AG04450 (cell line): ENCODE data around the gene TMEM52. TPM values are rescaled to one million over a fixed set of nuclear protein-coding genes. Genes with fewer than 3 reads are reported as not detected.
"Not testable (repeated sequence)": the region's sequence is repeated elsewhere in the genome, so short reads cannot be mapped to it uniquely, and the experiment has no call there.

Experiments
- CTCF ChIA-PET: fragments of 300-600, 350-600 bp; formaldehyde crosslinking; extraction: SDS; loops from one replicate; lab custom pipeline; 2022; ENCODE audit warnings: antibody characterized with exemption, inconsistent platforms; lab: Charles Lee
- POLR2A ChIA-PET: fragments of 350-600 bp; formaldehyde crosslinking; extraction: SDS; loops from one replicate; lab custom pipeline; 2021; ENCODE audit warnings: antibody characterized with exemption, inconsistent platforms; lab: Yijun Ruan, JAX
- DNase-seq: peaks from one replicate; pipeline ENCODE4 v3.0.0-alpha.2; 2011; ENCODE audit warnings: low read depth, low spot score
- H3K27ac ChIP-seq: one replicate; pipeline ENCODE4 v1.5.1; 2012; ENCODE audit warnings: low read depth, low read length, control low read depth
- H3K27me3 ChIP-seq: one replicate; pipeline ENCODE4 v1.6.0; 2012; ENCODE audit warnings: low read length; ENCODE audit not compliant: control insufficient read depth, insufficient read depth
- H3K4me3 ChIP-seq: 2 replicates; pipeline ENCODE4 v1.5.1; 2011; ENCODE audit warnings: mild to moderate bottlenecking, low read depth, low read length, control low read depth
- H3K9me3 ChIP-seq: 2 replicates; pipeline ENCODE4 v1.5.1; 2012; ENCODE audit warnings: low read length; ENCODE audit not compliant: control insufficient read depth, insufficient read depth
- CTCF ChIP-seq: IDR thresholded peaks from 2 replicates; pipeline ENCODE4 v1.5.1; 2011; ENCODE audit warnings: low read depth, low read length, control low read depth, inconsistent platforms
- polyA plus RNA-seq: library from polyadenylated mRNA; depleted of rRNA; stranded (reverse); fragments of >200 nt; gene quantifications from 2 replicates; pipeline ENCODE4 v1.2.3, GENCODE V29; 2011

TMEM52 gene
- polyA plus RNA-seq, 1 experiment: 0.30 TPM

GRCh38 chr1:1938276-1938573 lies 19.1 kb upstream of the TMEM52 start:
- peaks cover 6% of the 10 kb centered on the region for H3K27me3 ChIP-seq
- TF ChIP-seq CTCF: no peak
- peaks cover 23% of the 10 kb centered on the region for H3K9me3 ChIP-seq
- H3K4me3 ChIP-seq: no peak overlapping the region
- ChIA-PET CTCF (no interaction called here), POLR2A (no interaction called here)
- DNase-seq: no peak
- no peak overlapping the region for H3K27ac ChIP-seq

- H3K4me3 ChIP-seq: no peak overlapping the region
- peaks cover 6% of the 10 kb centered on the region for H3K27me3 ChIP-seq
- no peak for DNase-seq
- CTCF ChIA-PET: no interaction called here
- no peak for TF ChIP-seq CTCF
- POLR2A ChIA-PET: no interaction called here
- no peak overlapping the region for H3K27ac ChIP-seq
- H3K9me3 ChIP-seq: peaks cover 23% of the 10 kb centered on the region
These were observed 18.6 kb upstream of the TMEM52 start for GRCh38 chr1:1937549-1938275.

GRCh38 chr1:1937061-1937460 lies 18.0 kb upstream of the TMEM52 start:
- H3K27me3 ChIP-seq: peaks cover 6% of the 10 kb centered on the region
- DNase-seq: no peak
- ChIA-PET POLR2A (no interaction called here), CTCF (interaction anchor here (1.0 to 1.8 kb wide), 2 partner anchors 107 to 237 kb away, joined by 3 to 6 read pairs; no protein-coding TSS in a partner anchor)
- H3K4me3 ChIP-seq: no peak overlapping the region
- no peak overlapping the region for H3K27ac ChIP-seq
- peaks cover 23% of the 10 kb centered on the region for H3K9me3 ChIP-seq
- no peak for TF ChIP-seq CTCF

- POLR2A ChIA-PET, DNase-seq, H3K27ac ChIP-seq, H3K27me3 ChIP-seq, CTCF ChIA-PET, H3K4me3 ChIP-seq: not testable (repeated sequence)
- peaks cover 28% of the 10 kb centered on the region for H3K9me3 ChIP-seq
These were observed 15.8 kb upstream of the TMEM52 start for GRCh38 chr1:1934848-1935247.

- POLR2A ChIA-PET: no interaction called here
- Histone ChIP-seq H3K27ac (no peak overlapping the region), H3K4me3 (no peak overlapping the region), H3K9me3 (peaks cover 28% of the 10 kb centered on the region), H3K27me3 (no peaks in the 10 kb centered on the region)
- CTCF ChIA-PET: interaction anchor here (1.6 kb wide), 1 partner anchor 14 kb away, joined by 9 read pairs; no protein-coding TSS in a partner anchor
- DNase-seq: no peak
- TF ChIP-seq CTCF: no peak
These were observed 10.8 kb upstream of the TMEM52 start for GRCh38 chr1:1929639-1930545.
